ENCODE results near the gene PRSS36.
"Not testable (repeated sequence)": the region's sequence is repeated elsewhere in the genome, so short reads cannot be mapped to it uniquely, and the experiment has no call there.

Gene PRSS36

GRCh38 chr16:31120129-31120528, 29.7 kb downstream of the PRSS36 start:
- DNase-seq = no peak

- DNase-seq = peak; percentile 48
Measured at GRCh38 chr16:31118223-31119155, 31.4 kb downstream of the PRSS36 start.

- DNase-seq = peak; percentile 98
Measured at GRCh38 chr16:31117384-31118222, 32.3 kb downstream of the PRSS36 start, which contains the start of gene KAT8. KAT8 (plus strand) TSS chr16:31117664; CDS start chr16:31117682, 18 bp downstream.

- DNase-seq = no peak
Measured at GRCh38 chr16:31114468-31114867, 35.4 kb downstream of the PRSS36 start.

GRCh38 chr16:31113121-31114120, 36.4 kb downstream of the PRSS36 start:
- no peak for DNase-seq

- no peak for DNase-seq
Measured at GRCh38 chr16:31112711-31113110, 37.2 kb downstream of the PRSS36 start.

GRCh38 chr16:31111881-31112466, 37.9 kb downstream of the PRSS36 start:
- DNase-seq = no peak

GRCh38 chr16:31110106-31111034, 39.5 kb downstream of the PRSS36 start:
- DNase-seq = no peak

GRCh38 chr16:31109622-31110021, 40.2 kb downstream of the PRSS36 start:
- DNase-seq = no peak

GRCh38 chr16:31108794-31109558, 40.9 kb downstream of the PRSS36 start:
- no peak for DNase-seq

GRCh38 chr16:31108035-31108793, 41.7 kb downstream of the PRSS36 start, which contains the start of gene BCKDK:
BCKDK (plus strand) TSS chr16:31108386; CDS start chr16:31109224, 838 bp downstream.
- peak; percentile 84 for DNase-seq

- no peak for DNase-seq
Measured at GRCh38 chr16:31107465-31107867, 42.4 kb downstream of the PRSS36 start.

- DNase-seq = no peak
Measured at GRCh38 chr16:31106509-31107464, 43.1 kb downstream of the PRSS36 start.

GRCh38 chr16:31105677-31106213, 44.1 kb downstream of the PRSS36 start:
- peak; percentile 62 for DNase-seq

GRCh38 chr16:31100876-31101641, 48.8 kb downstream of the PRSS36 start:
- not testable (repeated sequence) for DNase-seq

All from fibroblast of skin of back (primary cell).